HG02938 (cell line): ENCODE measurements around the gene EPHB1.
"Not testable (repeated sequence)": the region's sequence is repeated elsewhere in the genome, so short reads cannot be mapped to it uniquely, and the experiment has no call there.

ENCODE experiments used
- ATAC-seq: cut with Tn5 transposase; IDR thresholded peaks from one replicate; pipeline ENCODE4 v1.9.1; 2021; ENCODE audit warnings: mild to moderate bottlenecking, moderate library complexity; ENCODE audit not compliant: unreplicated experiment

Gene EPHB1

DNA sequence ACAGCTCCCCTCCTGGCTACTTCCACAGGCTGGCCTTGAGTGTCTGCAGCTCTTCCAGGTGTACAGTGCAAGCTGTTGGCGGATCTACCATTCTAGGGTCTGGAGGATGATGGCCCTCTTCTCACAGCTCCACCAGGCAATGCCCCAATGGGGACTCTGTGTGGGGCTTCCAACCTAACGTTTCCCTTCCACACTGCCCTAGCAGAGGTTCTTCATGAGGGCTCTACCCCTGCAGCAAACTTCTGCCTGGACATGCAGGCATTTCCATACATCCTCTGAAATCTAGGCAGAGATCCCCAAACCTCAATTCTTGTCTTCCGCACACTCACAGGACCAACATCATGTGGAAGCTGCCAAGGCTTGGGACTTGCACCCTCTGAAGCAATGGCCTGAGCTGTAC lies 438.4 kb downstream of the EPHB1 start:
- ATAC-seq: not testable (repeated sequence)

DNA sequence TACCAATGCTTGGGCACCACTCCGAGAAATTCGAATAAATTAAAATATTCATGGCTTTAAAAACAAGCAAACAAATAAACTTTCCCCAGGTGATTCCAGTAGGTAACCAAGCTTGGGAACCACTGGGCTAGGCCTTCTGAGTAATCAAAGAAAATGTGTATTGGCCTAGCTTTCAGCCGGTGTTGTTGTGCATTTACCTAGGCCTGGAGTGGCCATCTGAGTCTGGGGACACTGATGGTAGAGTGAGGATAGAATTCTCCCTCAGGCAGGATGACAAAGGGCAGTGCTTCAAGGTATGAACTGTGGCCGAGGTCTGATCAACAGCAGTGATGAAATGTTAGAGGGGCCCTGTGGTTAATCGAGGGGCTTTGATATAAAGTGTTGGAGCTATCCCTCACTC lies 440.5 kb downstream of the EPHB1 start:
- no peak for ATAC-seq

DNA sequence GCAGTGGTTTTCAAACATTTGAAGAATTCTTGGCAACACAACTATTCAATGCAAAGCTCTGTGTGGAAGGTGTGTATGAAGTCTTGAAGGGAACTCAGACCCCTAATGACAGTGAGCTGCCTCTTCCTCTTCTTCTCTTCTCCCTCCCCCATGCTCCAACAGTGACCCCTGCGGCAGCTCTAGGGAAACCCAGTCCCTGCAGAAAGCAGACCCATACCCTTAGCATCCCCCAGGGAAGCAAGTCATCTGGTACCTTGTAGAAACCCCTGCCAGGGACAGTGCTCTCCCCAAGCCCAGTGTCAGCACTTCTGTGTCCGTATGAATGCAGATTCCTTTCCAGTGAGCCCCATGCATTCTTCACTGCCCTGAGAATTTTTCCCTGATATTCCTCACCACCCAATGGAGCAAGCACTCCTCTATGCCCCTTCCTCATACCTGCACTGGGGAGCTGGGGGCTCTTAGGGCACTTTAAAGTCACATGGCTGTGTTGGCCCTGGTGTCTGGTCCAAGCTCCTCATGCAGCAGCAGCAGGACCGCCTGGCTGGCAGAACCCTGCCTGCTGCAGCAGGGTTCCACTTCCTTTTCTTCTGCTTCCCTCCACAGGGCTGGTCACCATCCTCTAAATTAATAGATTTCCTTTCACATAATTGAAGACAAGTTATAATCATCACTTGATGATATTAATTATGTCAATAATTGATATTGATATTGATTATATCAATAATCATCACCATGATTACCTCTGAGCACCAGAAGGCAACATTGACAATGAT lies 442.5 kb downstream of the EPHB1 start:
- no peak for ATAC-seq

DNA sequence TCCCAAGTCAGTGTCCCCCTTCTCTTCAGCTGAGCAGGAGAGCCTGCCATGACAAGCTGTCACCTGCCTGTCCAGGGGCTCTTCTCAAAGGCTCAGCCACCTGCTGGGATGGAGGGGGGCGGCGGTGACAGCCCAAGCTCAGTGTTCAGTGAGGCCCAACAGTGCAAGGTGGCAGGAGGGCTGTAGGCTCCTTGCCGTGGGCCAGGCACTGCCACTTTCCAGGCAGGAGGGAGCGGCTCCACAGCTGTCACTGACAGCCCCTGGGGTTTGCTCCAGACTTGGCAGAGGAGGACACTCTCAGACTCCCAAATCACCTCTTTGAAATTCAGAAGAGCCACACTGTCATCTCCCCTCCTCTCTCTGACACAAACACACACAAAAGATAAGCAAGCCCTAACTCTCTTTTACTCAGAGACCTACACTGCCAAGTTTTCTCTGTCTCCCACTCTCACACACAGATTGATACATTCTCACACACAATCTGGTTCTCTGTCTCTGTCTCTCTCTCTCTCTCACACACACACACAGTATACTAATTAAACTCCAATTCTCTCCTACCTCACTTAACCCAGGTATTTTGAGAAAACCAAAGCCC lies 443.3 kb downstream of the EPHB1 start:
- ATAC-seq: no peak

DNA sequence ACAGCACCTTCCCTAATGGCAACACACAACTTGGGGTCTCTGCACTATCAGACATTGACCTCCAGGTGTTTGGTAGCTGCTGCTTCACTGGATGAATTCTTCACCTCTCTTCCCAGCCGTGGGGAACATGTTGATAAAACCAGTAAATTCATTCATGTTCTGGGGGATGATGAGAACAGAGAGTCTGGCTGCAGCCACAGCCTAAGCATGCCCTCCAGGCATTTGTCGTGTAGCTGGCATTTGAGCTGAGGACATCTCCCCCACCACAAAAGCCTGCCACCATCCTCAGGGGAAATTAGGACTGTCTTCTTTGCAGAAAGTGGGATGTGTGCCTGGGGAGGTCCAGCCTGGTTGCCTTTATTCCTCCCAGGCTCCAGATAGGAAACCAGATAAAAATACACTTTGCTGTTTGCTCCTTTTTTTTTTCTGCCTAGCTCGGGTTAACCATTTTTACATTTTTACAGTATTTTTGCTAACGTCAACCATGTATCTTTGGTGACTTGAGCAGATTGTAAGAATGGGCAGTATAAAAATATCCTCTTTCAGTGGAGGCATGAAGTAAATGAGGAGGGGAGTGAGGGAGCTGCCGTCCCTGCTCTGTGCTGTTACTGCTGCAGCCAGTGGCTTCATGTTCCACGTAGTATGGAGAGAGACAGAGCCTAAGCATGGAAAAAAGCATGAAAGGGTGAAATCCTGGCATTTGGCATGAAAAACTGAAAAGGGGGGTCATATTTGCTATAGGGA lies 444.0 kb downstream of the EPHB1 start:
- no peak for ATAC-seq

DNA sequence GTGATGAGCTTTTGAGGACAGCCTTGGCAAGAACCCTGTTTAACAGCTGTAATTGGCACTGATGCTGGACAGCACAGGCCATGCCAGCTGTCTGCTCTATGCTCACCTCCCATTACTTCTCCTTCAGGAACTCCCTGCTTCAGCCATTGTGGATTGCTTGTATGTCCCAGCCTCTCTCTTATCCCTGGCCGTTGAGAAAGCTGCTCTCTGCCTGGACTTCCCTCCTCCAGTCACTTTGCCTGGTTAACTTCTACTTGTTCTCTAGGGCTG lies 444.5 kb downstream of the EPHB1 start:
- ATAC-seq: no peak

DNA sequence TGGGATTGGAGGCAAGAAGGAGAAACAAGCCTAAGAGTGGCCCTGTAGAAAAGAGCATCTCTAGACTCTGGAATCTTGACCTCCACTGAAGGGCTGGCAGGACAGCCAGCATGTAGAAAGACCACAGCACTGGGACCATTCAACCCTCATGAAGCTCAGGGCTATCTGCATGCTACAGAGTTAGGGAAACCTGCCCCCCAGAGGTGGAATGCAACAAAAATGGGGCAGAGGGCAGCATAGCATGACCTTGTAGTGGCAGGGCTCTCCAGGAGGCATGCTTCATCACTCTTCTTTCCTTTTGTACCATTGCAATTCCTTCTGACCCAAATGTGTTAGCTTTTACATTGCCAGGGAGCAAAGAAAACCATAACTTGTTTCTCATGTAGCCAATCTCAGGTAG lies 445.4 kb downstream of the EPHB1 start:
- ATAC-seq: no peak

DNA sequence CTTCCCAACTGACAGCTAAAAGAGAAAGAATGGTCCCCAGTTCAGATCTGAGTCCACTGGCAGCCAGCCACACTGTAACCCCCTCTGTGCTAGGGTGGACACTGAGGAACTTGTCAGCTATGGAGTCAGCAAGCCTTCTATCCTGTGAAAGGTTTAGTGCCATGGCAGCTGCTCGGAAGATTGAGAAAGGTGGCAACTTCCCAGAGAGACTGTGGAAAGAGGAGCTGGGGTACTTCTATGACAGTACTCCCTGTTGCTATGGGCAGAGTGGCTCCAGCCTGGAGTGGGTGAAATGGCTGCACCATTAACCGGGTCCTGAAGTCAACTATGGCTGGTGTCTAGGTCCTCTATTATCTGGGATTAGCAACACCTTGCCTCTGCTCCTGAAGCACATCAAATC lies 447.2 kb downstream of the EPHB1 start:
- no peak for ATAC-seq

DNA sequence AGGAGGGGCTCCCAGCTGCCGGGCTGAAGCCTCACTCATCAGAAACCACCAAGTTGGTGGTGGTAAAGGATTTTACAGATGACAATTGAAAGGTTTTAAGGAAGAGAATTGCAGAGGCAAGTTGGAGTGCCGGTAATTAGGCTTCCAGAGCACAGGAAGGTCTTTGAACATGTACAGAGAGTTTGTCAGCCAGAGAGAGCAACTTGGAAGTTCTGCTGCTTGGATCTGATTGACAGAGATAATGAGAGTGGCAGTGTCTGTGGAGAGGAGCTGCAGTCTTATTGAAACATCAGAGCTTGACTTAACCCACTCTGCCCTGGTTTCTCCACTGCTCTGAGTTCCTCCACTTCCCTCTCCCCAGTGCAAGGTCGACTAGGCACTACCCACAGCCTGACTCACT lies 448.6 kb downstream of the EPHB1 start:
- ATAC-seq: no peak

DNA sequence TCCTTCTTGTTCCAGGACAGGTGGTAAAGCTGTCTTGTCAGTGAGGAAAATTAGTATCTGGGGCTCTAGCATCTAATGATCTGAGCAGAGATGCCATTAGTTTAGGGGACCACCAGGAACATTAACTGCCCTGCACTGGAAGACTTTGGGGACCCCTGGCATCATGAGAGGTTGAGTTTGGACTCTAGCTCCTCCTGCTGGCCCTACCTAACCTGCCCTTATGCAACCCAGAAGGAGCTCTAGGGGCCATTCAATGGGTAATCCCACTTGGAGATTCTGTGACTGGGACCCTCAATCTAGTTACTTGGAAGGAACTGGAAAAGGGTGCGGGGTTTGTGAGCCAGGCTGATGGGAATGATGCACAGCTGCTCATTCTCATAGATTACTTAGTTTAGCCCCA lies 451.0 kb downstream of the EPHB1 start:
- ATAC-seq: no peak

DNA sequence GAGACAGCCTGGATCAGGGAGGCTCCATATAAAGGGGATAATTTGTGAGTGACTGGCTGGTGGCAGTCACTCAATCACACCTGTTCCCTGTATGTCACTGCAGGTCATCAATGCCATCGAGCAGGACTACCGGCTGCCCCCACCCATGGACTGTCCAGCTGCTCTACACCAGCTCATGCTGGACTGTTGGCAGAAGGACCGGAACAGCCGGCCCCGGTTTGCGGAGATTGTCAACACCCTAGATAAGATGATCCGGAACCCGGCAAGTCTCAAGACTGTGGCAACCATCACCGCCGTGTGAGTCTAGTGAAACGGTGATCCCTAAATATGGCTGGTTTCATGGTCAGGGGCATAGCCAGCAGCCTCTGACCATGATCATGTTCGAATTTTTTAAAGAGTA lies 453.2 kb downstream of the EPHB1 start:
- no peak for ATAC-seq

DNA sequence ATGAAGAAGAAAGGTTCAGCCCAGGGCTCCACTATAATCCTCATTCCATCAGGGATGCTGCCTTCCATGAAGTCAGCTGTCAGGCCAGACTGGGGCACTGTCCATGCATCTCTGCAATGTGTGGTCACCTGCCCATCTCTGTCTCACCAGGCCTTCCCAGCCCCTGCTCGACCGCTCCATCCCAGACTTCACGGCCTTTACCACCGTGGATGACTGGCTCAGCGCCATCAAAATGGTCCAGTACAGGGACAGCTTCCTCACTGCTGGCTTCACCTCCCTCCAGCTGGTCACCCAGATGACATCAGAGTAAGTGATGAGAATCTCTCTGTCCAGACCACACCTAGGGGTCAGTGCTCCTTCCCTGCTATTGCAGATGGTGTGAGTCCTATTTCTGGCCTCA lies 454.1 kb downstream of the EPHB1 start:
- no peak for ATAC-seq

DNA sequence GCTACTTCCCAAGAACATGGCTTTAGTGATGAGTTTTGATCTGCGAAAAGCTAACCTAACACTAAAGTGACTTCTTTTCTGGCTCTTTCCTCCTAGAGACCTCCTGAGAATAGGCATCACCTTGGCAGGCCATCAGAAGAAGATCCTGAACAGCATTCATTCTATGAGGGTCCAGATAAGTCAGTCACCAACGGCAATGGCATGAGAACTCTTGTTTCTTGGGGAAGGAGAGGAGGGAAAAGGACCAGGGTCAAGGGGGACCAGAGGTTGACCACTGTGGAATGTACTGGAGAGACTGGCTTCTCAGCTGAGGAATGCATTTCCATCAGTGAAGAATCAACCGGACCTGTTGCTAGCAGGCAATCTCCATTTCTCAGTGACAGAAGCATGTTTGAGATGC lies 463.9 kb downstream of the EPHB1 start:
- ATAC-seq: no peak

DNA sequence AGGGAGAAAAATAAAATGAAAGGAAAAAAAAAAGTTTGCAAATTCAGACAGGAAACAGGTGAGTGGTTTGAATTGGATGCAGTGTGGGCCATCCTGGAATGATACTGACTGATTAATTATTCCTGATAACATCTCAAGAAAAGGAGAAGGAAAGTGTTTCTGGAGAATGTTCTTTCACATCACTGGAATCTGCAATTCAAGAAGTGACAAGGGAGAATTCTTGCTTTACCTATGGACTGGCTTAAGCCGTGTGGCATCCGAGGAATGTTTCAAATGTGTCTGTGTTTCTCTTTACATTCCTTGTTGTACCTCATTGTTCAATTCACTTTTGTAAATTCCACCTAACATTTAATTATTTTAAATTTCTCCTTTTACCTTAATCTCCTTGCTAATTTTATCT lies 465.0 kb downstream of the EPHB1 start:
- no peak for ATAC-seq

DNA sequence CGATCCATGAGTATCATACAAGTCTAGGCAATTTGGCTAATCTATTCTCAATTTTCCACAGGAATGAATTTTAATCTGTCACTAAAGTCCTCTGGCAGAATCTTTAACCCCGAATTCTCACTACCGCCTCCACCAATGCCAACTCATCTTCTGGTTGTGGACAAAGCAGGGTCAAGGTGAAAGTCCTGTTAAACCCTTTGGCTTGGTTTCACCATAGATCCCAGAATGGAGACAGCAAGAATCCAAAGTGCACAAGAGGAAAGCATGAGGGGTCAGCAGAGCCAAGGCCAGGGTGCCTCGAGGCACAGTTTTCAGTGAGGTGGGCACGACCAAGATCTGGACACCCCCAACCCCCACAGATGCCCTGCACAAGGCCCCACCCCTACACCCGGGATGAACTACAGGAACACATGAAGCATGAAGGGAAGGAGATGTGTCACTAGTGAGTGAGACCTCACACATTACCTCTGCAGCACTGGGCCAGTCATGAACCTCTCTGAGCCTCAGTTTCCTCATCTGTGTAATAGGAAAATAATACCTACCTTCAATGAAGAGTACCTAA lies 466.2 kb downstream of the EPHB1 start:
- no peak for ATAC-seq

DNA sequence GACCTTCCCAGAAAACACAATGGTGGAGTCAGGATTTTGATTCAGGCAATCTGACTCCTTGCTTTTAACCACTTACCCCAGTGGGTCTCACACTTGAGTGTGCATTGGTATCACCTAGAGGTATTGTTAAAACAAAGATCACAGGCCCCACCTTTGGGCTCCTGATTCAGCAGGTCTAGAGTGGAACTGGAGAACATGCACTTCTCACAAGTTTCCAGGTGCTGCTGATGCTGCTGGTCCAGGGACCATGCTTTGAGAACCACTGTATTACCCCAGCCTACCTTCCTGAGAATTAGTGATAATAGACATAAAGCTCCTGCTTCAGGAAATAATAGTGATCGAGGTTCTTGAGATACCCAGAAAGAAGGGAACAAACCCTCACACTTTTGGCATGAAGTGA lies 466.9 kb downstream of the EPHB1 start:
- ATAC-seq: no peak

DNA sequence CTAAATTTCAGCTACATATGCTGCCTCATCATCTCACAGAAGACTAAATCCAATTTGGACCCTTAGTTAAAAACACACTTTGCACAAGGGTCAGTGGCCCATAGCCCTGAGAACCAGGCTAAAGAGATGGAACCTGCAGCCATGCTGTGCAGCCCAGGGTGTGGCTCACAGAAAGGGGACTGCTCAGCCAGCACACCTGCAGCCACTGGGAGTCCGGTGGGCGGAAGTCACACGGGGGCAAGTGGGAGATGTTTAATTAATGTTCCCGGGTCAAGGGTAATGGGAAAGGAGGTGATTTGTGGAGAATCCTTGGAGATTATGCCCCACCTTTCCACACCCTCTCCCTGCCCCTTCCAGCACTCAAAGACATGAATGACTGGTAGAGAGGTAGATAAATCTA lies 467.4 kb downstream of the EPHB1 start:
- no peak for ATAC-seq

DNA sequence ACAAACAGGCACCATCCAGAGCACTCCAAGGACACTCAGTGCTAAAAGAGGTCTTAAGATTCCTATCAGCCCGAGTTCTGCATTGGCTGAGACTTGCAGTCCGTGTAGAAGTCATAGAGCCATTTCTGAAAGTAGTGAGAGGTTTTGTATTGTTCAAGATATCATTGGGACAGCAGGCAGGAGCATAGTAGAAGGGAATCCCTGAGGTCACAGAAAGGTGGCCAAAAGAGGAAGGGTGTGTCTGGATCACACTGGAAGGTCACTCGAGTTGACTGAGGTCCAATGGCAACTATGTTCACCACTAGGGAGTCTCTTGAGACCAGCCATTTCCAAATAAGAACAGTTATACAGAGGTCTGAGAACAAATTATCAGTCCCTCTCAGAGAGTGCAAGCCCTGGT lies 468.3 kb downstream of the EPHB1 start:
- ATAC-seq: no peak

DNA sequence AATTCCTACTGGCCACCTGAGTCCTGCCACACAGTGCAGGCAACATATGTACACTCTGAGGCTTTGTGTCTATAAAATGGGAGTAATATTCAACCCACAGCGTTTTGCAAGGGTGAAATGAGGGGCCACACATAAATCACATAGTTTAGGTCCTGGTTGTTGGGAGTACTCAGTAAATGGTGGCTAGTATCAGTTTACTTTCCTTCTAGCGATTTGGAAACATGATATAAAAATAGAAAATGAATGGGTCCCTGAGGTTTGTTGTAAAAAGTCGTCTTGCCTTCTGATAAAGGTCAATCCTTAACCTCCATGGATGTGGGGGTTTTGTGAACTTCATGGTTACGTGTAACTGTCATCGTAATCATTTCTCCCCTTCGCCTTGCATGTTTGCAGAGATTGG lies 472.4 kb downstream of the EPHB1 start:
- ATAC-seq: no peak

DNA sequence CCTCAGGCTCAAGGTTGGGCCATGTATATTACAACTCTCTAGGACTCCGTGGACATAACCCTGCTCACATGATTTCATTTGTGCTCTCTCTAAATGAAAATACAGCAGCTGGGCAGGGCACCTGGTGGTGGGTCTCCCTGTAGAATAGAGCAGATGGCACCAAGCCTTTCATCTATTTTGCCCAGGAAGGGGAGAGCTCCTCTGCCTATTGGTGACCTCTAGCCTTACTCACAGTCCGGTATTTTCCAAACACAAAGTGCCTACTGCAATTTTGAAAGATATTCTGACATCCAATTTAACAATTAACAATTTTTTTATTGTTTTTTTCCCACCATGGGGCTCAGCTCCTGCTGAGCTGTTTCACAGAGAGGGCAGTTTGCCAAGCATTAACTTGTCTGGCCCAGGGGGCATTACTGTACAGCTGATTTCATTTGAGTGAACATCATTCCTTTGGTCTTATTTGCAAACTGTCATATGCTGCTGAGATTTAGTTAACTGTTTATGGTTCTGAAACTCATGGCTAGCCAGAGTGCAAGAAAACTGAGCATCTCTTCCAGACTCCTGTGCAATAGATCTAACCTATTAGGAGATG lies 474.0 kb downstream of the EPHB1 start:
- no peak for ATAC-seq

DNA sequence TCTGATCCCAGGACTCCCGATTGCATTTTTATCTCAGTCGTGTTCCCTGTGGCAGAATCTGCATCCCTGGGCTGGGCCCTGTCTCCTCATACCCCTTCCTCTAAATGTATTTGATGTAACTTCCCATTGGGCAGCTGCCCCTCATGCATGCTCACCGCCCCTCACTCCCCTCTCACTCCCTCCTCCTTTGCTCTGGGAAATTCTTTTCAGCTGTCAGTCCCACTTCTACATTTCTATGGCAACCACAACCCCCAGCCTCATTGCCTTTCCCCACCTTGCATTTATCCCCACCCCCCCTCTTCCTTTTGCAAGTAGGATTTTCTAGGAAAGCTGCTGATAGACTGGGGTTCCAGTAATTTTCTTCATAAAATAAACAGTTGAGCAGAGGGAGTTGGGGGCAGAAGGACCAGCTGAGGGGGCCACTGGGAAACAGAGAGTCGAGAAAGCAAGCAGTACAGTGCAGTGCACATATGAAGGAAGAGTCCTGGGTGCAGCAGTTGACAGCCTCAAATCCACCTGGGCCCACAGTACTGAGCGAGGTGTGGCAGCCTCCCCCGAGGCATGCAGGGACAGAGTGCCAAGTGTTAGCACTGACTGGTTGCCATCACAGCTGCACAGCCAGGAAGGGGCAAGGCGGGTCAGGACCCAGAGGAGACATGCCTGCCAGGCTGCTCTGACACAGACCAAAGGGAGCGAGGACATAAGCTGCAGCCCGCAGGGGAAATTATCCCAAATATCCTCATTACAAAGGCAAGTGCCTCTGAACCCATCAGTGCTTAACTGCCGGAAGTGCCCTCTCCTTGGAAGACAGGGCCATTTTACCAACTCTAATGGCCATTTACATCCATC lies 476.3 kb downstream of the EPHB1 start:
- ATAC-seq: no peak
